Right lobe of liver (tissue), 6 donors: ENCODE measurements around the gene BPIFB4. TPM values are rescaled to one million over a fixed set of nuclear protein-coding genes. Genes with fewer than 3 reads are reported as not detected.

ENCODE experiments used
- ATAC-seq, 4 donors: fragments of 200-7000 bp; cut with Tn5 transposase; one replicate each; pipeline ENCODE4 v1.9.1; 2020; ENCODE audit warnings: mild to moderate bottlenecking in 4 of 4, moderate library complexity in 4 of 4
- DNase-seq, 3 donors: peaks; one replicate each; pipeline ENCODE4 v3.0.0-alpha.2; 2020
- H3K27ac ChIP-seq, 3 donors: fragments of 200-600 bp; one replicate each; pipeline ENCODE4 v1.8.0; 2022
- H3K27me3 ChIP-seq, 2 donors: fragments of 200-600 bp; one replicate each; pipeline ENCODE4 v1.8.0; 2022
- H3K36me3 ChIP-seq, 4 donors: fragments of 200-600 bp; sonication (generic) in 1 of 4; one replicate each; pipeline versions ENCODE4 v1.5.1 to v1.8.0; 2017 to 2022; ENCODE audit warnings: control low read depth in 1 of 4
- H3K4me1 ChIP-seq, 4 donors: fragments of 200-600 bp; sonication (generic) in 1 of 4; one replicate each; pipeline versions ENCODE4 v1.5.1 to v1.8.0; 2017 to 2022; ENCODE audit warnings: control low read depth in 1 of 4
- H3K4me3 ChIP-seq, 3 donors: fragments of 200-600 bp; one replicate each; pipeline ENCODE4 v1.8.0; 2022
- H3K9me3 ChIP-seq, 4 donors: fragments of 200-600 bp; sonication (generic) in 1 of 4; one replicate each; pipeline versions ENCODE4 v1.5.1 to v1.8.0; 2017 to 2022; ENCODE audit warnings: control low read depth in 1 of 4
- POLR2A ChIP-seq: fragments of 450-650 bp; IDR thresholded peaks from one replicate; pipeline ENCODE4 v1.6.1; 2017; ENCODE audit warnings: antibody characterized with exemption, mild to moderate bottlenecking
- WGBS: methylation state at CpG from one replicate; pipeline ENCODE4 v1.1.6; 2018; ENCODE audit warnings: low coverage, low lambda C conversion rate; ENCODE audit not compliant: insufficient coverage; ENCODE audit errors: missing lambda C conversion rate; 5-methylcytosine and 5-hydroxymethylcytosine counted together
- intact Hi-C, 2 donors: fragments of 100-400 bp; cut with DNase I; formaldehyde crosslinking; loops; one replicate each; pipeline versions ENCODE4 v1.11.2 to v1.14.1; 2022
- total RNA-seq, 6 experiments: library from RNA; depleted of rRNA in 2 of 6; stranded (reverse); fragments of >200 nt in 2 of 6; fragmentation: NEBNext Ultra II Directional in 3 of 6; extraction: Animal tissue kit (Norgen Biotek cat#: 25700) in 3 of 6; gene quantifications; one replicate each; pipeline versions ENCODE4 v1.1.0 to v1.2.4, GENCODE V29; 2016 to 2023
- TF ChIP-seq, protein P1 (sequence below), 4 donors: fragments of 200-600 bp in 3 of 4; fragments of 450-650 bp in 1 of 4; IDR thresholded peaks; one replicate each; pipeline versions ENCODE4 v1.5.1 to v1.8.0; 2016 to 2022; ENCODE audit warnings: antibody characterized with exemption in 4 of 4, mild to moderate bottlenecking in 2 of 4
- donor health status: DM: no; HTN: yes; CAD: no.
- donor health status: DM: no; HTN: no; CAD: no.
- donor health status: DM: no; HTN: no; CAD: no.
- donor health status: DM: no; HTN: yes; CAD: no.
- donor health status: DM: no; HTN: yes; CAD: no.

BPIFB4 gene
- total RNA-seq, 6 experiments from 2014 or later = not detected

- H3K4me1 ChIP-seq = no peaks in the 10 kb centered on the region
- DNase-seq (no peak), ATAC-seq (no peak)
- no peak for TF ChIP-seq POLR2A
- TF ChIP-seq, protein P1, sequence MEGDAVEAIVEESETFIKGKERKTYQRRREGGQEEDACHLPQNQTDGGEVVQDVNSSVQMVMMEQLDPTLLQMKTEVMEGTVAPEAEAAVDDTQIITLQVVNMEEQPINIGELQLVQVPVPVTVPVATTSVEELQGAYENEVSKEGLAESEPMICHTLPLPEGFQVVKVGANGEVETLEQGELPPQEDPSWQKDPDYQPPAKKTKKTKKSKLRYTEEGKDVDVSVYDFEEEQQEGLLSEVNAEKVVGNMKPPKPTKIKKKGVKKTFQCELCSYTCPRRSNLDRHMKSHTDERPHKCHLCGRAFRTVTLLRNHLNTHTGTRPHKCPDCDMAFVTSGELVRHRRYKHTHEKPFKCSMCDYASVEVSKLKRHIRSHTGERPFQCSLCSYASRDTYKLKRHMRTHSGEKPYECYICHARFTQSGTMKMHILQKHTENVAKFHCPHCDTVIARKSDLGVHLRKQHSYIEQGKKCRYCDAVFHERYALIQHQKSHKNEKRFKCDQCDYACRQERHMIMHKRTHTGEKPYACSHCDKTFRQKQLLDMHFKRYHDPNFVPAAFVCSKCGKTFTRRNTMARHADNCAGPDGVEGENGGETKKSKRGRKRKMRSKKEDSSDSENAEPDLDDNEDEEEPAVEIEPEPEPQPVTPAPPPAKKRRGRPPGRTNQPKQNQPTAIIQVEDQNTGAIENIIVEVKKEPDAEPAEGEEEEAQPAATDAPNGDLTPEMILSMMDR (IDR thresholded peaks at IDR 0.05) = no peak
- H3K27me3 ChIP-seq = no peaks in the 10 kb centered on the region
- H3K27ac ChIP-seq = no peak overlapping the region
- H3K9me3 ChIP-seq = no peaks in the 10 kb centered on the region
- H3K4me3 ChIP-seq = no peak overlapping the region
- H3K36me3 ChIP-seq = no peaks in the 10 kb centered on the region
- WGBS = 83% methylated on average over 3 of the region's 3 CpGs
- intact Hi-C loops = loop anchor here in 1 of 2 donors (10.0 kb wide), 1 partner anchor 112 kb away; no protein-coding TSS in a partner anchor
These were observed 12.9 kb downstream of the BPIFB4 start for GRCh38 chr20:33092361-33092760.

GRCh38 chr20:33093074-33093473 lies 13.6 kb downstream of the BPIFB4 start:
- ATAC-seq (no peak), DNase-seq (no peak)
- Histone ChIP-seq H3K27me3 (no peaks in the 10 kb centered on the region), H3K4me3 (no peak overlapping the region), H3K27ac (no peak overlapping the region), H3K4me1 (no peaks in the 10 kb centered on the region), H3K9me3 (no peaks in the 10 kb centered on the region), H3K36me3 (no peaks in the 10 kb centered on the region)
- 26% methylated on average over 1 of the region's 1 CpG for WGBS
- TF ChIP-seq POLR2A = no peak
- TF ChIP-seq, protein P1 (IDR thresholded peaks at IDR 0.05) = no peak
- intact Hi-C loops = loop anchor here in 1 of 2 donors (10.0 kb wide), 1 partner anchor 112 kb away; no protein-coding TSS in a partner anchor

GRCh38 chr20:33093582-33093981 lies 14.1 kb downstream of the BPIFB4 start:
- Histone ChIP-seq H3K4me1 (no peaks in the 10 kb centered on the region), H3K27me3 (no peaks in the 10 kb centered on the region), H3K27ac (no peak overlapping the region), H3K9me3 (no peaks in the 10 kb centered on the region), H3K36me3 (no peaks in the 10 kb centered on the region), H3K4me3 (no peak overlapping the region)
- 30% methylated on average over 1 of the region's 1 CpG for WGBS
- TF ChIP-seq, protein P1 (IDR thresholded peaks at IDR 0.05) = no peak
- no peak for TF ChIP-seq POLR2A
- intact Hi-C loops = loop anchor here in 1 of 2 donors (10.0 kb wide), 1 partner anchor 111 kb away; no protein-coding TSS in a partner anchor
- ATAC-seq = no peak
- no peak for DNase-seq

GRCh38 chr20:33095249-33095648 lies 15.8 kb downstream of the BPIFB4 start:
- H3K4me3 ChIP-seq = no peak overlapping the region
- WGBS = 93% methylated on average over 3 of the region's 5 CpGs
- H3K27me3 ChIP-seq = no peaks in the 10 kb centered on the region
- no peak for TF ChIP-seq POLR2A
- TF ChIP-seq, protein P1 (IDR thresholded peaks at IDR 0.05) = no peak
- intact Hi-C loops = loop anchor here (2.0 to 10.0 kb wide), 4 partner anchors 110 to 193 kb away; no protein-coding TSS in a partner anchor
- DNase-seq (no peak), ATAC-seq (no peak)
- H3K27ac ChIP-seq = no peak overlapping the region
- no peaks in the 10 kb centered on the region for H3K36me3 ChIP-seq
- H3K4me1 ChIP-seq = no peaks in the 10 kb centered on the region
- no peaks in the 10 kb centered on the region for H3K9me3 ChIP-seq
